Mesodermal cell (in vitro differentiated cells): ENCODE results near the gene RALA.
"Not testable (repeated sequence)": the region's sequence is repeated elsewhere in the genome, so short reads cannot be mapped to it uniquely, and the experiment has no call there.

Experiments
- H3K27ac ChIP-seq: 2 replicates; pipeline ENCODE4 v1.7.0; 2013; ENCODE audit warnings: mild to moderate bottlenecking, low read depth, low read length, moderate library complexity; ENCODE audit not compliant: severe bottlenecking
- H3K36me3 ChIP-seq: 2 replicates; pipeline ENCODE4 v1.7.1; 2013; ENCODE audit warnings: mild to moderate bottlenecking, low read length, moderate library complexity; ENCODE audit not compliant: control insufficient read depth, insufficient read depth
- H3K4me1 ChIP-seq: one replicate; pipeline ENCODE4 v1.7.1; 2013; ENCODE audit warnings: mild to moderate bottlenecking, low read length; ENCODE audit not compliant: insufficient read depth, control insufficient read depth, poor library complexity, severe bottlenecking
- H3K4me3 ChIP-seq: 2 replicates; pipeline ENCODE4 v1.7.0; 2013; ENCODE audit warnings: low read length, control low read depth, mild to moderate bottlenecking; ENCODE audit not compliant: insufficient read depth, poor library complexity, severe bottlenecking; ENCODE audit errors: extremely low read depth
- H3K9me3 ChIP-seq: 2 replicates; pipeline ENCODE4 v1.7.1; 2013; ENCODE audit warnings: mild to moderate bottlenecking, low read length, moderate library complexity; ENCODE audit not compliant: control insufficient read depth
- WGBS, 2 experiments: methylation state at CpG; one replicate each; pipeline ENCODE4 v1.1.5; 2013; ENCODE audit warnings: missing lambda C conversion rate in 2 of 2; ENCODE audit not compliant: insufficient coverage in 2 of 2; 5-methylcytosine and 5-hydroxymethylcytosine counted together

The RALA gene

DNA sequence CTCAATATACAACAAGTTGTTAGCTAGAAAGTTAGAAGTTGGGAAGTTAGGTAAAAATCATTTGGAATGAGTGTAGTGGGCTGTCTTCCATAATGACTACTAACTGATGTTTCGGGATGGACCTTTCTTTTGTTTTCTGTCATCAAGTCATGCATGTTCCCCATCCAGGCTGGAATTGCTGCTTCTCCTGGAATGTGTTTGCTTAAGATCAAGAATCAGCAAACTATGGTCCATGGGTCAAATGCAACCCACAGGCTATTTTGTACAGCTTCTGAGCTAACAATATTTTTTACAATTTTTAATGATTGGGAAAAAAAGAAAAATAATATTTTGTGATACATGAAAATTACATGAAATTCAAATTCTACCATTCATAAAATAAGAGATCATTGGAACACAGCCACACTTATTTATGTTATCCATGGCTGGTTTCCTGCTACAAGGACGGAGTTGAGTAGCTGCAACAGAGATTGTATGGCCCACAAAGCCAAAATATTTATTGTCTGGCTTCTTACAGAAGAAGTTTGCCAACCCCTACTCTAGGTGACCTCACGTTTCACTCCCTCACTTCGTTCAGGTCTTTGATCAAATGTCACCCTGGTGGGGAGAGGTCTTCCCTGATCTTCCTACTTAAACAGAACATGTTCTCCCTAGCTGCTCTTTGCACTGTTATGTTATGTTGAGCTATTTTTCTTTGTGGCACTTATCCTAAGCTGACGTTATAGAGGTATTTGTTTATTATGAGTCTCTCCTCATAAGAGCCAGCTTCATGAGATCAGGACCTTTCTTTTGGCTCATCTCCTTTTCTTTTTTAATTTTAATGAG is 127.1 kb downstream of the RALA start:
- WGBS, 2 experiments = 100% methylated on average over 2 of the region's 5 CpGs
- no peaks in the 10 kb centered on the region for H3K9me3 ChIP-seq
- peaks cover 11% of the 10 kb centered on the region for H3K4me1 ChIP-seq
- no peaks in the 10 kb centered on the region for H3K36me3 ChIP-seq
- H3K27ac ChIP-seq = no peak overlapping the region
- H3K4me3 ChIP-seq = no peak overlapping the region

DNA sequence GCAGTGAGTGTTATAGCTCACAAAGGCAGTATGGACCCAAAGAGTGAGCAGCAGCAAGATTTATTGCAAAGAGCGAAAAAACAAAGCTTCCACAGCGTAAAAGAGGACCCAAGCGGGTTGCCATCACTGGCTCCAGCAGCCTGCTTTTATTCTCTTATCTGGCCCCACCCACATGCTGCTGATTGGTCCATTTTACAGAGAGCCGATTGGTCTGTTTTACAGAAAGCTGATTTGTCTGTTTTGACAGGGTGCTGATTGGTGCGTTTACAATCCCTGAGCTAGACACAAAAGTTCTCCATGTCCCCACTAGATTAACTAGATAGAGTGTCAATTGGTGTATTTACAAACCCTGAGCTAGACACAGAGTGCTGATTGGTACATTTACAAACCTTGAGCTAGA is 129.9 kb downstream of the RALA start:
- H3K36me3 ChIP-seq, H3K27ac ChIP-seq: not testable (repeated sequence)
- peaks cover 19% of the 10 kb centered on the region for H3K4me1 ChIP-seq

DNA sequence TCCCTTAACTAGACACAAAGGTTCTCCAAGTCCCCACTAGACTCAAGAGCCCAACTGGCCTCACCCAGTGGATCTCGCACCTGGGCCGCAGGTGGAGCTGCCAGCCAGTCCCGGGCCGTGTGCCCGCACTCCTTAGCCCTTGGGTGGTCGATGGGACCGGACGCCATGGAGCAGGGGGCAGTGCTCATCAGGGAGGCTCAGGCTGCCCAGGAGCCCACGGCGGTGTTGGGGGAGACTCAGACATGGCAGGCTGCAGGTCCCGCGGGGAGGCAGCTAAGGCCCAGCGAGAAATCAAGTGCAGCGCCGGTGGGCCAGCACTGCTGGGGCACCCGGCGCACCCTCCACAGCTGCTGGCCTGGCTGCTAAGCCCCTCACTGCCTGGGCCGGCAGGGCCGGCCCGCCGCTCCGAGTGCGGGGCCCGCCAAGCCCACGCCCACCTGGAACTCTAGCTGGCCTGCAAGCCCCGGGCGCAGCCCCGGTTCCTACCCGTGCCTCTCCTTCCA is 130.5 kb downstream of the RALA start:
- Histone ChIP-seq H3K36me3 (no peaks in the 10 kb centered on the region), H3K9me3 (peaks cover 8% of the 10 kb centered on the region), H3K4me1 (peaks cover 21% of the 10 kb centered on the region), H3K27ac (peak overlapping the region; percentile 68), H3K4me3 (no peak overlapping the region)
- 95 to 96% methylated on average over 29 of the region's 29 CpGs for WGBS, 2 experiments

More for the DNA sequence above, 129.9 kb downstream of the RALA start:
- not testable (repeated sequence) for H3K9me3 ChIP-seq, H3K4me3 ChIP-seq
- 85 to 100% methylated on average over 4 of the region's 5 CpGs for WGBS, 2 experiments

GRCh38 chr7:39754326-39755120 is 131.2 kb downstream of the RALA start:
- H3K27ac ChIP-seq = peak overlapping the region; percentile 68
- 84 to 86% methylated on average over 8 to 11 of the region's 17 CpGs for WGBS, 2 experiments
- peaks cover 8% of the 10 kb centered on the region for H3K9me3 ChIP-seq
- no peaks in the 10 kb centered on the region for H3K36me3 ChIP-seq
- no peak overlapping the region for H3K4me3 ChIP-seq
- peaks cover 21% of the 10 kb centered on the region for H3K4me1 ChIP-seq

DNA sequence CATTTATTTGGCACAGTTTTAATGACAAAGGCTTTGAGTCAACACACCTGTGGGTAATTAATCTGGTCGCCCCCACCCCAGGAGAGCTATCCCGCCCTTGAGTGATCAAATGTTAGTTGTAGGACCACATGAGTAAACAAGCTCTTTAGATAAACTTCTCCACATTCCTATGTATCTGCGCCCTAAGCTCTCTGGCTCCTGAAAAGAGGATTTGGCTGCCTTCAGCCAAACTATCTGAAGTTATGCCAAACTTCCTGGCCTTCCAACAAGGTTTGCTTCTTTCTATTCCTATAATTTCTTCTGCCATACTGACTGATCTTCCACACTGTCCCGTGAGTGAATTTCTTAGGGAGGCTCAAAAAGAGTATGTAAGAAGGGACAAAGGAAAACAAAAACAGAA is 134.2 kb downstream of the RALA start:
- Histone ChIP-seq H3K36me3 (no peaks in the 10 kb centered on the region), H3K9me3 (peaks cover 8% of the 10 kb centered on the region), H3K27ac (peak overlapping the region; percentile 16), H3K4me1 (peaks cover 22% of the 10 kb centered on the region), H3K4me3 (no peak overlapping the region)
- WGBS, 2 experiments = 78 to 80% methylated on average over 2 to 3 of the region's 4 CpGs
